ENCODE measurements around the gene WAS.

- no peak for TF ChIP-seq CREB5 (CRISPR knock-in tag; IDR thresholded peaks at IDR 0.05; ENCODE audit: low read depth)
- no peak for TF ChIP-seq ZNF8 (CRISPR knock-in tag; IDR thresholded peaks at IDR 0.05)
- no peak for TF ChIP-seq BACH2 (CRISPR knock-in tag; IDR thresholded peaks at IDR 0.05; ENCODE audit: borderline replicate concordance)
- TF ChIP-seq ARNTL (CRISPR knock-in tag; IDR thresholded peaks at IDR 0.05; ENCODE audit: borderline replicate concordance, low read depth) = no peak
- TF ChIP-seq ZNF70 (CRISPR knock-in tag; IDR thresholded peaks at IDR 0.05) = no peak
- TF ChIP-seq, protein P1, sequence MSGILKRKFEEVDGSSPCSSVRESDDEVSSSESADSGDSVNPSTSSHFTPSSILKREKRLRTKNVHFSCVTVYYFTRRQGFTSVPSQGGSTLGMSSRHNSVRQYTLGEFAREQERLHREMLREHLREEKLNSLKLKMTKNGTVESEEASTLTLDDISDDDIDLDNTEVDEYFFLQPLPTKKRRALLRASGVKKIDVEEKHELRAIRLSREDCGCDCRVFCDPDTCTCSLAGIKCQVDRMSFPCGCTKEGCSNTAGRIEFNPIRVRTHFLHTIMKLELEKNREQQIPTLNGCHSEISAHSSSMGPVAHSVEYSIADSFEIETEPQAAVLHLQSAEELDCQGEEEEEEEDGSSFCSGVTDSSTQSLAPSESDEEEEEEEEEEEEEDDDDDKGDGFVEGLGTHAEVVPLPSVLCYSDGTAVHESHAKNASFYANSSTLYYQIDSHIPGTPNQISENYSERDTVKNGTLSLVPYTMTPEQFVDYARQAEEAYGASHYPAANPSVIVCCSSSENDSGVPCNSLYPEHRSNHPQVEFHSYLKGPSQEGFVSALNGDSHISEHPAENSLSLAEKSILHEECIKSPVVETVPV (CRISPR knock-in tag; IDR thresholded peaks at IDR 0.05) = no peak
- no peak for TF ChIP-seq GLIS3 (CRISPR knock-in tag; IDR thresholded peaks at IDR 0.05)
- TF ChIP-seq TCF4 (CRISPR knock-in tag; IDR thresholded peaks at IDR 0.05; ENCODE audit: borderline replicate concordance) = no peak
- no peak for TF ChIP-seq TOX (CRISPR knock-in tag; IDR thresholded peaks at IDR 0.05; ENCODE audit: borderline replicate concordance)
- TF ChIP-seq, protein P2, sequence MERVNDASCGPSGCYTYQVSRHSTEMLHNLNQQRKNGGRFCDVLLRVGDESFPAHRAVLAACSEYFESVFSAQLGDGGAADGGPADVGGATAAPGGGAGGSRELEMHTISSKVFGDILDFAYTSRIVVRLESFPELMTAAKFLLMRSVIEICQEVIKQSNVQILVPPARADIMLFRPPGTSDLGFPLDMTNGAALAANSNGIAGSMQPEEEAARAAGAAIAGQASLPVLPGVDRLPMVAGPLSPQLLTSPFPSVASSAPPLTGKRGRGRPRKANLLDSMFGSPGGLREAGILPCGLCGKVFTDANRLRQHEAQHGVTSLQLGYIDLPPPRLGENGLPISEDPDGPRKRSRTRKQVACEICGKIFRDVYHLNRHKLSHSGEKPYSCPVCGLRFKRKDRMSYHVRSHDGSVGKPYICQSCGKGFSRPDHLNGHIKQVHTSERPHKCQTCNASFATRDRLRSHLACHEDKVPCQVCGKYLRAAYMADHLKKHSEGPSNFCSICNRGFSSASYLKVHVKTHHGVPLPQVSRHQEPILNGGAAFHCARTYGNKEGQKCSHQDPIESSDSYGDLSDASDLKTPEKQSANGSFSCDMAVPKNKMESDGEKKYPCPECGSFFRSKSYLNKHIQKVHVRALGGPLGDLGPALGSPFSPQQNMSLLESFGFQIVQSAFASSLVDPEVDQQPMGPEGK (CRISPR knock-in tag; IDR thresholded peaks at IDR 0.05; ENCODE audit: borderline replicate concordance) = no peak
- TF ChIP-seq RARB (CRISPR knock-in tag; IDR thresholded peaks at IDR 0.05) = no peak
- no peak for TF ChIP-seq ESRRG (CRISPR knock-in tag; IDR thresholded peaks at IDR 0.05)
- TF ChIP-seq PPARA (CRISPR knock-in tag; IDR thresholded peaks at IDR 0.05; ENCODE audit: borderline replicate concordance) = no peak
Observed at GRCh38 chrX:48736303-48736702, 52.7 kb downstream of the WAS start.

Data from SK-N-SH treated with all-trans-retinoic acid at 6 μM for 48 hours (cell line).